Naive thymus-derived CD8-positive, alpha-beta T cell (primary cell): ENCODE data around the gene DNPH1. TPM values are rescaled to one million over a fixed set of nuclear protein-coding genes. Genes with fewer than 3 reads are reported as not detected.

Experiments used
- ATAC-seq, 2 donors: fragments of 150-1000 bp; cut with Tn5 transposase in 1 of 2; sonication (Bioruptor Pico), chemical (Tn5 transposase) in 1 of 2; 1 replicate in 1 of 2; 2 replicates in 1 of 2; pipeline ENCODE4 v1.10.0; 2021; ENCODE audit warnings: mild to moderate bottlenecking in 2 of 2, moderate library complexity in 2 of 2
- POLR2A ChIA-PET: fragments of 350-600 bp; sonication (Branson Sonifier 250); formaldehyde crosslinking; loops from one replicate; lab custom pipeline; 2021; ENCODE audit warnings: antibody characterized with exemption; lab: Charles Lee
- DNase-seq, 10 donors: peaks; one replicate each; pipeline versions ENCODE4 v3.0.0 to v3.0.0-alpha.2; 2020 to 2022
- H3K27ac Mint-ChIP-seq, 10 donors: one replicate each; pipeline ENCODE4 v1.8.0; 2020 to 2022; ENCODE audit warnings: mild to moderate bottlenecking in 10 of 10, mixed read lengths in 10 of 10, moderate library complexity in 4 of 10, inconsistent platforms in 1 of 10
- H3K27me3 Mint-ChIP-seq, 5 donors: one replicate each; pipeline ENCODE4 v1.8.0; 2021 to 2022; ENCODE audit warnings: mixed read lengths in 5 of 5
- H3K36me3 Mint-ChIP-seq, 3 donors: one replicate each; pipeline ENCODE4 v1.8.0; 2020 to 2022; ENCODE audit warnings: mixed read lengths in 3 of 3, mild to moderate bottlenecking in 2 of 3, inconsistent platforms in 1 of 3
- H3K4me1 Mint-ChIP-seq, 4 donors: one replicate each; pipeline ENCODE4 v1.8.0; 2021 to 2022; ENCODE audit warnings: mixed read lengths in 4 of 4
- H3K4me3 Mint-ChIP-seq, 10 donors: one replicate each; pipeline ENCODE4 v1.8.0; 2020 to 2022; ENCODE audit warnings: mild to moderate bottlenecking in 10 of 10, mixed read lengths in 10 of 10, moderate library complexity in 6 of 10, inconsistent platforms in 1 of 10
- H3K9me3 Mint-ChIP-seq, 9 donors: one replicate each; pipeline ENCODE4 v1.8.0; 2020 to 2022; ENCODE audit warnings: mixed read lengths in 9 of 9, mild to moderate bottlenecking in 3 of 9, inconsistent platforms in 1 of 9, moderate library complexity in 1 of 9
- polyA plus RNA-seq, 3 donors: library from polyadenylated mRNA; unstranded; fragments of 300-500 nt; fragmentation: Illumina TruSeq; gene quantifications; one replicate each; pipeline ENCODE4 v1.2.3, GENCODE V29; 2021
- total RNA-seq, 8 experiments: library from RNA in 2 of 8; stranded (reverse) in 2 of 8; gene quantifications; one replicate each; pipeline ENCODE4 v1.2.3 and lab custom pipeline; 2021 to 2026

Gene DNPH1
- total and polyA plus RNA-seq, 5 experiments from 2014 or later = 45.9 to 173 (median 109) TPM

DNA sequence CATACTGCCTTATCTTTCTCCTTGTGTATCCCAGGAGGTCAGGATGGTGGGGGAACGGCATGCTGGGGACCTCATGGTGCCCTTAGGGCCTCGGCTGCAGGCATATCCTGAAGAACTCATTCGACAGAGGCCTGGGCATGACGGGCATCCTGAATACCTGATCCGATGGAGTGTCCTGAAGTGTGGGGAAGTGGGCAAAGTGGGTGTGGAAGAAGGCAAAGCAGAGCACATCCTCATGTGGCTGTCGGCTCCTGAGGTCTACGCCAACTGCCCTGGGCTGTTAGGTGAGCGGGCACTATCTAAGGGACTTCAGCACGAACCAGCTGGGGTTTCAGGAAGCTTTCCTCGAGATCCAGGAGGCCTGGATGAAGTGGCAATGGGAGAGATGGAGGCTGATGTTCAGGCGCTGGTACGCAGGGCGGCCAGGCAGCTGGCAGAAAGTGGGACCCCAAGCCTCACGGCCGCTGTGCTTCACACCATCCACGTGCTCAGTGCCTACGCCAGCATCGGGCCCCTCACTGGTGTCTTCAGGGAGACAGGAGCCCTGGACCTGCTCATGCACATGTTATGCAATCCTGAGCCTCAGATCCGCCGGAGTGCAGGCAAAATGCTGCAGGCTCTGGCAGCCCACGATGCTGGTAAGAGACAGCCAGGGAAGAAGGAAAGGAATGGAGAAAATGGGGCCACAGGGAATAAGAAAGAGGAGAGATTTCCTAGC is 44.9 kb downstream of the DNPH1 start:
- Mint-ChIP-seq H3K27me3 (no peaks in the 10 kb centered on the region), H3K4me3 (peak overlapping the region in 9 of 10 donors; percentile 59 to 97 (median 93)), H3K9me3 (no peaks in the 10 kb centered on the region), H3K36me3 (peaks cover 0 to 47% (median 14%) of the 10 kb centered on the region in 3 donors), H3K27ac (peak overlapping the region; percentile 17 to 96 (median 90)), H3K4me1 (peaks cover 45 to 61% (median 55%) of the 10 kb centered on the region in 4 donors)
- DNase-seq = no peak
- POLR2A ChIA-PET = interaction anchor here (0.6 to 1.7 kb wide), 2 partner anchors 11 to 320 kb away, joined by 4 to 19 read pairs; partner anchors contain the start of gene SRF
- ATAC-seq = no peak

DNA sequence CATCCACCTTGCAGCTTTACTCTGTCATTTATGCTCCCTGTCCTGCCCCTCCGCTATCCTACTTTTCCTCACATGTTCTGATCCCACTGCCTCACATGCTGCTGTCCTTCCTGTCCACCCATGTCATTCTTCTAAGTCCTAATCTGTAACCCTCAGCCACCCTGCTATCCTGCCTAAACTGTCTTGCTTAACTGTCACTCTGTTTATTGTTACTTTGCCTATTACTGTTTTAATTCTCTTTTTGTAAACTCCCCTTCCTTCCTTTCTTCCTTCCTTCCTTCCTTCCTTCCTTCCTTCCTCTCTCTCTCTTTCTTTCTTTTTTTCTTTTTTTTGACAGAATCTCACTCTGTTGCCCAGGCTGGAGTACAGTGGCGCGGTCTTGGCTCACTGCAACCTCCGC is 45.8 kb downstream of the DNPH1 start:
- no peaks in the 10 kb centered on the region for H3K9me3 Mint-ChIP-seq
- no peak for ATAC-seq
- peaks cover 0 to 47% (median 14%) of the 10 kb centered on the region in 3 donors for H3K36me3 Mint-ChIP-seq
- no peak for DNase-seq
- H3K27me3 Mint-ChIP-seq = no peaks in the 10 kb centered on the region
- H3K4me3 Mint-ChIP-seq = peak overlapping the region; percentile 86 to 97 (median 94)
- POLR2A ChIA-PET = interaction anchor here (0.7 to 1.9 kb wide), 5 partner anchors 9 to 238 kb away, joined by 3 to 15 read pairs (median 4); partner anchors contain the start of gene DNPH1
- peaks cover 42 to 57% (median 54%) of the 10 kb centered on the region in 4 donors for H3K4me1 Mint-ChIP-seq
- peak overlapping the region; percentile 89 to 97 (median 96) for H3K27ac Mint-ChIP-seq

DNA sequence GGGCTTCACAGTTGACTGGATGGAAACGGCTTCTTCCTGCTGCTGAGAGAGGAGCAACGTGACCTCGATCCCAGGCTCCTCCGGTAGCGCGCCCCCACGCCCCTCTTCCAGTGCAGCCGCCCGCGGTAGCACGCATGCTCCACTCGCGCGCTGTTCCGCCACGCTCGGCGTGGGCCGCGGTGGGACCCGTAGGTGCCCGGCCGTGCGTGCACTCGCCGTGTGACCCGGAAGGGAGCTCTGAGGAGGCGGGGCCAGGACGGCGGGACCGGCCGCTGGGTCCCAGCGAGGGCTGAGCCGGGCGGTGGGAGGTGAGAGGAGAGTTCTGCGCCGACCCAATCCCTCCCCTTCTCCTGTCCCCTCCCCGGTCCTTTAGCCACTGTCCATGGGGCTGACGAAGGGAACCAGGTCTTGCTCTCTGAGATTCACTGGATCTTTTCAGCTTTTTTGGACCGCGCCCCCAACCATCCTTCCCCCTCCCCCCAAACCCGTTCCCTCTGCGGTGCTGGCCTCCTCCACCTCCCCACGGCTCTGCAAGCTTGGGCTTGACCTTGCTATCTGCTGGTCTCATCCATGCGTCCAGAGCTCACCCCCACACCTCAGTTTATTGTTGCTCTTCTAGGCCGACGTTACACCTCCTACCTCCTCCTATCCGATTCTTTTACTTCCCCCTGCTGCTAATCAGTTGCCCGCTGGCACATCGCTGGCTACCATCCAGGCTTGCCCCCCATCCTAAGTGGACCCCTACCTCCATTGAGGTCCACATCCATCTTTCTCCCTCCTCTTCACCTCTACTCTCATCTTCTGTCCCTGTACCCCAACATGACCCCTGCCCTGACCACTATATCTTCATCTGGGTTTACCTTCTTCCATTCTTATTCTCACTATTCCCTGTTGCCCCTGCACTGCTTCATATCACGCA is 47.1 kb downstream of the DNPH1 start, which contains the start of gene CUL9:
CUL9 (plus strand) TSS at position 255 of the 919 bp plus-strand sequence. CDS start 2,115 bp downstream, outside the sequence.
- peak within 1 kb of the TSS; percentile 89 to 97 (median 96) for H3K27ac Mint-ChIP-seq
- POLR2A ChIA-PET = interaction anchor here (0.6 to 1.9 kb wide), 17 partner anchors 8 to 335 kb away, joined by 3 to 15 read pairs (median 3); partner anchors contain the start of genes ABCC10, DNPH1, POLR1C and RRP36
- H3K27me3 Mint-ChIP-seq = no peaks in the 10 kb centered on the region
- ATAC-seq (peak; percentile 91 to 96), DNase-seq (peak; percentile 68 to 89 (median 77))
- peak within 1 kb of the TSS; percentile 86 to 97 (median 94) for H3K4me3 Mint-ChIP-seq
- H3K4me1 Mint-ChIP-seq = peaks cover 37 to 56% (median 52%) of the 10 kb centered on the region in 4 donors
- H3K36me3 Mint-ChIP-seq = peaks cover 0 to 47% (median 14%) of the 10 kb centered on the region in 3 donors
- no peaks in the 10 kb centered on the region for H3K9me3 Mint-ChIP-seq

DNA sequence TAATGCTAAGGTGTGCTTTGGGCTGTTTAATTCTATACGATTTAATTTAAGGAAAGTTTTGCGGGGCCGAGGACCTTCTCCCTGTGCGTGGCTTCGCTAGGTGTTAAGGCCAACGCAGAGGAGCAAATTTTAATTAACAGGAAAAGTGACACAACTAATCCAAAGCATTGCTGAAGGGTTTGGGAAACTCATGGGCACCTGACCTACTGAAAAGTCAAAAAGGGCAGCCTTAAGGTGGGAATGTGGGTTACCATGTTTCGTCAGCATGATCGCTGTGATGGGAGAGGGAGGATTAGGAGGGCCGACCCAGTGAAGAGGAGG is 47.7 kb downstream of the DNPH1 start:
- H3K9me3 Mint-ChIP-seq = no peaks in the 10 kb centered on the region
- no peaks in the 10 kb centered on the region for H3K27me3 Mint-ChIP-seq
- H3K4me3 Mint-ChIP-seq = peak overlapping the region; percentile 86 to 97 (median 94)
- DNase-seq (peak in 1 of 10 donors; percentile 5), ATAC-seq (no peak)
- H3K4me1 Mint-ChIP-seq = peaks cover 37 to 58% (median 51%) of the 10 kb centered on the region in 4 donors
- peak overlapping the region; percentile 47 to 97 (median 96) for H3K27ac Mint-ChIP-seq
- H3K36me3 Mint-ChIP-seq = peaks cover 0 to 47% (median 13%) of the 10 kb centered on the region in 3 donors
- POLR2A ChIA-PET = interaction anchor here (1.0 to 1.9 kb wide), 11 partner anchors 9 to 335 kb away, joined by 3 to 15 read pairs (median 4); partner anchors contain the start of genes ABCC10, DNPH1, POLR1C and RRP36

DNA sequence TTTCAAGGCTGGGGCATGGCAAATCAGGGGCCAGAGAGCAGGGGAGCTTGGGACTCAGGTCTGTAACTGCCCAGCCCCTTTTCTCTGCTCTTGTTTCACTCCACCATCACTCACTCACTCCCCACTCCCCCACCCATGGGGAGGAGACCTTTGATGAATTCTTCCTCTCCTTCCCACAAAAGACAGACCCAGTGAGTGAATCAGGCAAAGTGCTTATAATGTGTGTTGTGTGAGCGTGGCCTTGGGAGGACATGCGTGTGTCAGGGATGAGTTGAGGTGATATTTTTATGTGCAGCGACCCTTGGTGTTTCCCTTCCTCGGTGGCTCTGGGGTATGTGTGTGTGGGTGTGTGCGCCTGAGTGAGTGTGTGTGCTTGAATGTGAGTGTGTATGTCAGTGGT is 48.3 kb downstream of the DNPH1 start:
- no peak for ATAC-seq
- POLR2A ChIA-PET = interaction anchor here (1.2 to 1.7 kb wide), 3 partner anchors 9 to 275 kb away, joined by 3 to 9 read pairs (median 5); partner anchors contain the start of genes DLK2, PPP2R5D and SRF
- peak in 1 of 10 donors; percentile 11 for DNase-seq
- Mint-ChIP-seq H3K36me3 (peaks cover 0 to 48% (median 8%) of the 10 kb centered on the region in 3 donors), H3K4me3 (peak overlapping the region in 9 of 10 donors; percentile 86 to 97 (median 95)), H3K4me1 (peaks cover 35 to 58% (median 48%) of the 10 kb centered on the region in 4 donors), H3K27me3 (no peaks in the 10 kb centered on the region), H3K27ac (peak overlapping the region; percentile 47 to 97 (median 96)), H3K9me3 (no peaks in the 10 kb centered on the region)

DNA sequence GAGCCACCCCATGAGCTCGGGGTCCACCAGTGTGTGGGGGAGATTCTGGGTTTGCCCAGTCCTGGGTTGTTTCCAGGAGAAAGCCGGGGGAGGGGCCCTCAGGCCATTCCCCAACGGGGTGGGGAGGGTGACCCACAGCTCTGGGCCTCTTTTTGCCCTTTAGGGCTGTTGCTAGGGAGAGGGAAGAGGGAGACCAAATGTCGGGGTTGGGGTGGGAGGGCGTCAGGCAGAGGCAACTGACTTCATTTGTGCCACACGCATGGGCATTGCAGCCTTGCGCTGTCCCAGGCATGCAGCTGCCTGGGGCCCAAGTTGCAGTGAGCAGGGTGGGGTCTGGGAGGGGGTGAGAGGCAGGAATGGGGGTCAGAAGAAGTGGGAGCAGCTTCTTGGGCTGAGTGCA is 49.2 kb downstream of the DNPH1 start:
- Mint-ChIP-seq H3K4me3 (no peak overlapping the region), H3K9me3 (no peaks in the 10 kb centered on the region), H3K4me1 (peaks cover 32 to 53% (median 47%) of the 10 kb centered on the region in 4 donors), H3K36me3 (peaks cover 0 to 46% (median 10%) of the 10 kb centered on the region in 3 donors), H3K27ac (peak overlapping the region in 3 of 10 donors; percentile 33 to 81 (median 72)), H3K27me3 (no peaks in the 10 kb centered on the region)
- ATAC-seq = no peak
- POLR2A ChIA-PET = interaction anchor here (1.2 to 1.8 kb wide), 4 partner anchors 8 to 276 kb away, joined by 3 to 9 read pairs (median 6); partner anchors contain the start of genes DLK2, PPP2R5D and SRF
- DNase-seq = no peak

DNA sequence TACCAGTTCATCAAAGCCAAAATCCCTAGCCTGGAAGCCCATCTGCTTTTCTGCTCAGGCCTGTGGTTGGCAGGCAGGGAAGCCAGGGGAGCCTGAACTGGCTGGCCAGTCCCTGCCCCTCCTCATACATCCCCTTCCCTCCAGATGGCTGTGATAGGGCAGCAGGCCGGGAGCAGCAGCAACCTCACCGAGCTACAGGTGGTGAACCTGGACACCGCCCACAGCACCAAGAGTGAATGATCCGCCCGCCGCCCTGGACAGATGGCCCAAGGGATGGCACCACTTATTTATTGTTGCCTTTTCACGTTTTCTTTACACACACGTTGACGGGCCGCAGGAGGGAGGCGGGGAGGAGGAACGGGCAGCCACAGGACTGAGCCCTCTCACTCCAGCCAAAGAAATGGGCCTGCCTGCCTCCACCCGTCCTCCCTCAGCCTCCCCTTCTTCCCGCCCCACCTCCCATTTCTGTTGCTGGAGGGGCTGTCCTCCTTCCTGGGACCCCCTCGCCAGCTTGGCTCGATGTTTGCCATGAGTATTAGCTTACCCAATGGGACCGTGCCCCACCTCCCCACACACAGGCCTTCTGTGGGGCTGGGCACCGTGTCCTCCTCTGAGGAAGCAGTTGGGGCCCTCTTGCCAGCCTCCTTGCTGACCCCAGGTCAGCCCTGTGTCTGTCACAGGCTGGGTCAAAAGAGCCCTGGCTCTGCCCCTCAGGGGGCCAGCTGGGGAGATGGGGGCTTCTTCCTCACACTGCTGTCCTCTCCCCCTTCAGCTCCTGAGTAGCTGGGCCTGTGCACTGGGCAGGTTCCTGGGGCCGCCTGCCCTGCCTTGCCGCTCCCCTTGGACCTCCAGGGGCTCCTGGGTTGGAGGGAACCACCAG is 50.1 kb downstream of the DNPH1 start:
- Mint-ChIP-seq H3K9me3 (no peaks in the 10 kb centered on the region), H3K4me3 (no peak overlapping the region), H3K4me1 (peaks cover 26 to 52% (median 46%) of the 10 kb centered on the region in 4 donors), H3K36me3 (peaks cover 0 to 49% (median 8%) of the 10 kb centered on the region in 3 donors), H3K27ac (peak overlapping the region in 2 of 10 donors; percentile 44 to 53), H3K27me3 (no peaks in the 10 kb centered on the region)
- POLR2A ChIA-PET = interaction anchor here (1.7 to 1.8 kb wide), 2 partner anchors 7 to 45 kb away, joined by 7 to 9 read pairs; partner anchors contain the start of gene SRF
- ATAC-seq (no peak), DNase-seq (no peak)

DNA sequence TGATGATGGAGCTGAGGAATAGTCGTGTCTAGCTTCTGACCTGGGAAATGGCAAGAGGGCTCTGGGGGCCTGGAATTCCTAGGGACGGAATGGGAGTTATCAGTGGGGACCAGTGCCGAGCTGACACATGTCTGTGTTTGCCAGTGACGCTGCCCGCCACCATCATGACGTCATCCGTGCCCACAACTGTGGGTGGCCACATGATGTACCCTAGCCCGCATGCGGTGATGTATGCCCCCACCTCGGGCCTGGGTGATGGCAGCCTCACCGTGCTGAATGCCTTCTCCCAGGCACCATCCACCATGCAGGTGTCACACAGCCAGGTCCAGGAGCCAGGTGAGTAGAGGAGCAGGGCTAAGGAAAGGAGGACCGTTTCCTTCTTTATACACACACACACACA is 51.1 kb downstream of the DNPH1 start:
- no peaks in the 10 kb centered on the region for H3K9me3 Mint-ChIP-seq
- H3K36me3 Mint-ChIP-seq = peaks cover 0 to 46% (median 7%) of the 10 kb centered on the region in 3 donors
- POLR2A ChIA-PET = interaction anchor here (0.6 to 1.5 kb wide), 2 partner anchors 51 to 90 kb away, joined by 3 to 5 read pairs; partner anchors contain the start of gene DNPH1
- peak overlapping the region in 6 of 10 donors; percentile 9 to 63 (median 46) for H3K27ac Mint-ChIP-seq
- peak overlapping the region in 1 of 10 donors; percentile 14 for H3K4me3 Mint-ChIP-seq
- peaks cover 23 to 52% (median 46%) of the 10 kb centered on the region in 4 donors for H3K4me1 Mint-ChIP-seq
- DNase-seq = no peak
- H3K27me3 Mint-ChIP-seq = no peaks in the 10 kb centered on the region
- no peak for ATAC-seq

DNA sequence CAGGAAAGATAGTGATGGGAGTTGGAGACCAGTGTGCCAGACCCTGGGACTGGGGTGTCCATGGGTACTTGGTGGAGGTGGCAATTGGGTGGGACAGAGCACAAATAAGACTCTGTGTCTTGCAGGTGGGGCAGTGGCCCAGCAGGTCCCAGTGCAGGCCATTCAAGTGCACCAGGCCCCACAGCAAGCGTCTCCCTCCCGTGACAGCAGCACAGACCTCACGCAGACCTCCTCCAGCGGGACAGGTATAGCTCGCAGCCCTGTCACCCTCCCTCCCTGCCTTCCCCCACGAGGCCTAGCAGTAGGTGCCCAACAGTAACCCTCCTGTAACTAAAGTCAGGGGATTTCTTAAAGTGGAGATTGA is 52.9 kb downstream of the DNPH1 start:
- ATAC-seq = no peak
- Mint-ChIP-seq H3K27ac (peak overlapping the region in 7 of 10 donors; percentile 4 to 87 (median 44)), H3K27me3 (no peaks in the 10 kb centered on the region), H3K9me3 (no peaks in the 10 kb centered on the region), H3K4me3 (peak overlapping the region in 1 of 10 donors; percentile 10), H3K36me3 (peaks cover 0 to 46% (median 7%) of the 10 kb centered on the region in 3 donors), H3K4me1 (peaks cover 21 to 53% (median 43%) of the 10 kb centered on the region in 4 donors)
- DNase-seq = no peak
- POLR2A ChIA-PET = interaction anchor here (0.6 to 2.1 kb wide), 2 partner anchors 9 to 53 kb away, joined by 6 to 10 read pairs; partner anchors contain the start of gene DNPH1

DNA sequence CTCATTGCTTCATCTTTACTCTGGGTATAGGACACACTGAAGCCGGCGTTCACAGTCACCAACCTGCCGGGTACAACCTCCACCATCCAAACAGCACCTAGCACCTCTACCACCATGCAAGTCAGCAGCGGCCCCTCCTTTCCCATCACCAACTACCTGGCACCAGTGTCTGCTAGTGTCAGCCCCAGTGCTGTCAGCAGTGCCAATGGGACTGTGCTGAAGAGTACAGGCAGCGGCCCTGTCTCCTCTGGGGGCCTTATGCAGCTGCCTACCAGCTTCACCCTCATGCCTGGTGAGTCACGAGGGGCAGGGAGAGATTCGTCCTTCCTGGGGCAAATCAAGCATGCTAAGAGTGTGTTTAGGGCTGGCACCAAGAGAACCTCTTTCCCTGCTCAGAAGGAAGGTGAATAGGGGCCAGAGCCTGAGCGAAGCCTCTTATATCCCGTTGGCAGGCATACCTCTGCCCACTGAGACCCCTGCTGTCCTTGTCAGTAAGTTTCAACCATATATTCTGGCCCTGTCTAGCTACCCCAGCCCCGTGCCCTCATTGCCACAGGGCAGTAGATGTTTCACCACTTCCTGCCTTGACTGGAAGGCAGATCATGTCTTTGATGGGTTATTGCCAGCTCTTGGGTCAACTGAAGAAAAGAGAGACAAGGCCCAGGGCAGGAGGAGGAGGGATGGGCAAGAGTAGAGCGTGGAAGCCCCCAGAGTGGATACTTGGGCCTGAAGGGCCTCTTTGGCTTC is 53.4 kb downstream of the DNPH1 start:
- Mint-ChIP-seq H3K4me3 (no peak overlapping the region), H3K36me3 (peaks cover 0 to 46% (median 7%) of the 10 kb centered on the region in 3 donors), H3K27me3 (peaks cover 0 to 2% (median 0%) of the 10 kb centered on the region in 5 donors), H3K27ac (peak overlapping the region in 9 of 10 donors; percentile 32 to 99 (median 87)), H3K9me3 (no peaks in the 10 kb centered on the region), H3K4me1 (peaks cover 20 to 51% (median 41%) of the 10 kb centered on the region in 4 donors)
- ATAC-seq (no peak), DNase-seq (no peak)
- POLR2A ChIA-PET = interaction anchor here (1.0 to 4.9 kb wide), 4 partner anchors 33 to 285 kb away, joined by 3 to 33 read pairs (median 8); partner anchors contain the start of gene DNPH1
